SK-N-SH treated with all-trans-retinoic acid at 6 μM for 48 hours (cell line): ENCODE data around the gene ADAMTSL3.

Experiments
- ARNTL ChIP-seq: fragments of 450-650 bp; formaldehyde crosslinking; IDR thresholded peaks from 2 replicates; pipeline ENCODE4 v1.5.0; 2020; ENCODE audit warnings: low read depth, mild to moderate bottlenecking, moderate library complexity, borderline replicate concordance
- BACH2 ChIP-seq: fragments of 250-450 bp; sonication (Bioruptor Pico); IDR thresholded peaks from 2 replicates; pipeline ENCODE4 v1.9.0; 2021; ENCODE audit warnings: mild to moderate bottlenecking, borderline replicate concordance
- ESRRG ChIP-seq: fragments of 250-450 bp; sonication (Bioruptor Pico); IDR thresholded peaks from 2 replicates; pipeline ENCODE4 v1.6.1; 2021; ENCODE audit warnings: mild to moderate bottlenecking
- GLIS3 ChIP-seq: fragments of 250-450 bp; sonication (Bioruptor Pico); IDR thresholded peaks from 2 replicates; pipeline ENCODE4 v1.5.0; 2020; ENCODE audit warnings: mild to moderate bottlenecking, moderate library complexity
- RARB ChIP-seq: fragments of 250-450 bp; sonication (Bioruptor Pico); IDR thresholded peaks from 2 replicates; pipeline ENCODE4 v1.8.0; 2021; ENCODE audit warnings: mild to moderate bottlenecking, moderate library complexity
- ZFP3 ChIP-seq: fragments of 250-450 bp; sonication (Bioruptor Pico); IDR thresholded peaks from 2 replicates; pipeline ENCODE4 v1.5.0; 2020; ENCODE audit warnings: mild to moderate bottlenecking, moderate library complexity
- ZFP30 ChIP-seq: fragments of 450-650 bp; formaldehyde crosslinking; IDR thresholded peaks from 2 replicates; pipeline ENCODE4 v1.5.0; 2022; ENCODE audit warnings: mild to moderate bottlenecking, moderate library complexity
- TF ChIP-seq, protein P1 (sequence below): fragments of 250-450 bp; sonication (Bioruptor Pico); IDR thresholded peaks from 2 replicates; pipeline ENCODE4 v1.8.0; 2021; ENCODE audit warnings: low read depth, mild to moderate bottlenecking, moderate library complexity, borderline replicate concordance

DNA sequence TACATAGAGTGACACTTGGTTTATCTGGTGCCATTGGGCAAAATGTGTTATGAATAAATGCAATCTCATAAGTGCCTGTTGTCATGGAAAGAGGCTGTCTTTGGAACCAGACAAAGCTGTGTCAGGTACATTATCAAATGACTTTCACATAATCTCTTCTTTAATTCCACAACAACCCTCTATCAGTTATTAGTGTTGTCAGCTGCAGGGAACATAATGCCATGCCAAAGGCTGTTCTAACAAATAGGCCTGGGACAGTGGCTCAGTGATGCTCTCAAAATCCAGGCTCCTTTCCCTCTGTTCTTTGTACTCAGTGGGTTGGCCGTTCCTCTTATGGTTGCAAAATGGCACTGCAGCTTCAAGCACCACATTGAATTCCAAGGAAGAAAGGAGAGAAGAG lies 91.8 kb downstream of the ADAMTSL3 start:
- TF ChIP-seq ZFP30 (CRISPR knock-in tag) (no peak), BACH2 (no peak), ARNTL (CRISPR knock-in tag) (no peak), ESRRG (no peak), RARB (CRISPR knock-in tag) (no peak), ZFP3 (CRISPR knock-in tag) (no peak), GLIS3 (CRISPR knock-in tag) (no peak)
- TF ChIP-seq, protein P1, sequence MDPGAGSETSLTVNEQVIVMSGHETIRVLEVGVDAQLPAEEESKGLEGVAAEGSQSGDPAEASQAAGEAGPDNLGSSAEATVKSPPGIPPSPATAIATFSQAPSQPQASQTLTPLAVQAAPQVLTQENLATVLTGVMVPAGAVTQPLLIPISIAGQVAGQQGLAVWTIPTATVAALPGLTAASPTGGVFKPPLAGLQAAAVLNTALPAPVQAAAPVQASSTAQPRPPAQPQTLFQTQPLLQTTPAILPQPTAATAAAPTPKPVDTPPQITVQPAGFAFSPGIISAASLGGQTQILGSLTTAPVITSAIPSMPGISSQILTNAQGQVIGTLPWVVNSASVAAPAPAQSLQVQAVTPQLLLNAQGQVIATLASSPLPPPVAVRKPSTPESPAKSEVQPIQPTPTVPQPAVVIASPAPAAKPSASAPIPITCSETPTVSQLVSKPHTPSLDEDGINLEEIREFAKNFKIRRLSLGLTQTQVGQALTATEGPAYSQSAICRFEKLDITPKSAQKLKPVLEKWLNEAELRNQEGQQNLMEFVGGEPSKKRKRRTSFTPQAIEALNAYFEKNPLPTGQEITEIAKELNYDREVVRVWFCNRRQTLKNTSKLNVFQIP (CRISPR knock-in tag), result no peak
